Measurements from ENCODE around the gene OR4D5. TPM values are rescaled to one million over a fixed set of nuclear protein-coding genes. Genes with fewer than 3 reads are reported as not detected.

OR4D5 gene
- total RNA-seq, 1 experiment from 2014 or later: not detected

GRCh38 chr11:123956752-123957151, 17.3 kb downstream of the OR4D5 start:
- no peak for DNase-seq
- Histone ChIP-seq H3K4me2 (no peak overlapping the region), H3K4me1 (replicated peaks; ENCODE audit: insufficient read depth) (no peaks in the 10 kb centered on the region), H3F3A (ENCODE audit: insufficient read depth, low read depth) (no peaks in the 10 kb centered on the region), H2AFZ (no peak overlapping the region), H3K27ac (no peak overlapping the region), H3K4me3 (no peak overlapping the region), H4K20me1 (ENCODE audit: insufficient read depth) (no peaks in the 10 kb centered on the region), H3K27me3 (ENCODE audit: insufficient read depth, low read depth) (no peaks in the 10 kb centered on the region), H3K79me2 (ENCODE audit: low read depth) (no peaks in the 10 kb centered on the region), H3K36me3 (ENCODE audit: low read depth) (no peaks in the 10 kb centered on the region), H3K9me2 (ENCODE audit: insufficient read depth) (no peaks in the 10 kb centered on the region; the same call in 1 of the 2 replicates), H3K9me3 (ENCODE audit: insufficient read depth, low read depth) (no peaks in the 10 kb centered on the region)
- CTCF ChIA-PET: no interaction called here
- no TSS peak for BruUV-seq (replicated peaks)
- TF ChIP-seq EZH2 (IDR thresholded peaks at IDR 0.05; ENCODE audit: low read depth): no peak
- no peak for TF ChIP-seq CTCF (conservative IDR thresholded peaks at IDR 0.05)
- POLR2A ChIA-PET (ENCODE audit: unreplicated experiment): no interaction called here
- intact Hi-C loops (cut with micrococcal nuclease; ENCODE audit: unreplicated experiment): no loop called here

GRCh38 chr11:123973816-123974215, 34.4 kb downstream of the OR4D5 start:
- Histone ChIP-seq H3K79me2 (ENCODE audit: low read depth) (no peaks in the 10 kb centered on the region), H3K36me3 (ENCODE audit: low read depth) (no peaks in the 10 kb centered on the region), H2AFZ (no peak overlapping the region), H3K9me2 (ENCODE audit: insufficient read depth) (no peaks in the 10 kb centered on the region; the same call in 1 of the 2 replicates), H3K27ac (no peak overlapping the region), H3K27me3 (ENCODE audit: insufficient read depth, low read depth) (no peaks in the 10 kb centered on the region), H4K20me1 (ENCODE audit: insufficient read depth) (no peaks in the 10 kb centered on the region), H3K4me3 (no peak overlapping the region), H3K9me3 (ENCODE audit: insufficient read depth, low read depth) (no peaks in the 10 kb centered on the region), H3F3A (ENCODE audit: insufficient read depth, low read depth) (no peaks in the 10 kb centered on the region), H3K4me2 (no peak overlapping the region), H3K4me1 (replicated peaks; ENCODE audit: insufficient read depth) (no peaks in the 10 kb centered on the region)
- BruUV-seq (replicated peaks): no TSS peak
- TF ChIP-seq EZH2 (IDR thresholded peaks at IDR 0.05; ENCODE audit: low read depth): no peak
- TF ChIP-seq CTCF (conservative IDR thresholded peaks at IDR 0.05): no peak
- no peak for DNase-seq
- POLR2A ChIA-PET (ENCODE audit: unreplicated experiment): no interaction called here
- intact Hi-C loops (cut with micrococcal nuclease; ENCODE audit: unreplicated experiment): no loop called here
- CTCF ChIA-PET: no interaction called here

GRCh38 chr11:123976770-123977560, 37.5 kb downstream of the OR4D5 start:
- H3K79me2 ChIP-seq (ENCODE audit: low read depth): no peaks in the 10 kb centered on the region
- H2AFZ ChIP-seq: no peak overlapping the region
- H3K4me2 ChIP-seq: no peak overlapping the region
- no peak overlapping the region for H3K27ac ChIP-seq
- no TSS peak for BruUV-seq (replicated peaks)
- ChIA-PET CTCF (no interaction called here), POLR2A (ENCODE audit: unreplicated experiment) (no interaction called here)
- intact Hi-C loops (cut with micrococcal nuclease; ENCODE audit: unreplicated experiment): no loop called here
- H3K36me3 ChIP-seq (ENCODE audit: low read depth): no peaks in the 10 kb centered on the region
- H3F3A ChIP-seq (ENCODE audit: insufficient read depth, low read depth): no peaks in the 10 kb centered on the region
- TF ChIP-seq CTCF (conservative IDR thresholded peaks at IDR 0.05) (no peak), EZH2 (IDR thresholded peaks at IDR 0.05; ENCODE audit: low read depth) (no peak)
- DNase-seq: no peak
- no peaks in the 10 kb centered on the region for H3K27me3 ChIP-seq (ENCODE audit: insufficient read depth, low read depth)
- H3K9me2 ChIP-seq (ENCODE audit: insufficient read depth): no peaks in the 10 kb centered on the region; the same call in 1 of the 2 replicates
- H3K4me3 ChIP-seq: no peak overlapping the region
- H3K9me3 ChIP-seq (ENCODE audit: insufficient read depth, low read depth): no peaks in the 10 kb centered on the region
- no peaks in the 10 kb centered on the region for H3K4me1 ChIP-seq (replicated peaks; ENCODE audit: insufficient read depth)
- H4K20me1 ChIP-seq (ENCODE audit: insufficient read depth): no peaks in the 10 kb centered on the region
